22Rv1 (cell line): ENCODE data around the gene KMT2A.
A peak's percentile ranks its signal among the peaks of the same experiment; 100 is the strongest.
"Not testable (repeated sequence)": the region's sequence is repeated elsewhere in the genome, so short reads cannot be mapped to it uniquely, and the experiment has no call there.

ENCODE experiments used
- H3K27ac ChIP-seq: fragments of 450-650 bp; 2 replicates; pipeline ENCODE4 v1.5.1; 2017
- ZFX ChIP-seq: fragments of 450-650 bp; IDR thresholded peaks from 2 replicates; pipeline ENCODE4 v1.6.1; 2017; ENCODE audit warnings: antibody characterized with exemption, borderline replicate concordance
- TF ChIP-seq, protein P1 (sequence below): fragments of 450-650 bp; IDR thresholded peaks from 2 replicates; pipeline ENCODE4 v1.5.1; 2017; ENCODE audit warnings: mild to moderate bottlenecking

KMT2A gene

DNA sequence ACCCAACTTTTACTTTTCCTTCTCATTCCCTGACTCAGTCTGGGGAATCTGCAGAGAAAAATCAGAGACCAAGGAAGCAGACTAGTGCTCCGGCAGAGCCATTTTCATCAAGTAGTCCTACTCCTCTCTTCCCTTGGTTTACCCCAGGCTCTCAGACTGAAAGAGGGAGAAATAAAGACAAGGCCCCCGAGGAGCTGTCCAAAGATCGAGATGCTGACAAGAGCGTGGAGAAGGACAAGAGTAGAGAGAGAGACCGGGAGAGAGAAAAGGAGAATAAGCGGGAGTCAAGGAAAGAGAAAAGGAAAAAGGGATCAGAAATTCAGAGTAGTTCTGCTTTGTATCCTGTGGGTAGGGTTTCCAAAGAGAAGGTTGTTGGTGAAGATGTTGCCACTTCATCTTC is 37.2 kb downstream of the KMT2A start:
- no peak overlapping the region for H3K27ac ChIP-seq
- no peak for TF ChIP-seq ZFX
- TF ChIP-seq, protein P1, sequence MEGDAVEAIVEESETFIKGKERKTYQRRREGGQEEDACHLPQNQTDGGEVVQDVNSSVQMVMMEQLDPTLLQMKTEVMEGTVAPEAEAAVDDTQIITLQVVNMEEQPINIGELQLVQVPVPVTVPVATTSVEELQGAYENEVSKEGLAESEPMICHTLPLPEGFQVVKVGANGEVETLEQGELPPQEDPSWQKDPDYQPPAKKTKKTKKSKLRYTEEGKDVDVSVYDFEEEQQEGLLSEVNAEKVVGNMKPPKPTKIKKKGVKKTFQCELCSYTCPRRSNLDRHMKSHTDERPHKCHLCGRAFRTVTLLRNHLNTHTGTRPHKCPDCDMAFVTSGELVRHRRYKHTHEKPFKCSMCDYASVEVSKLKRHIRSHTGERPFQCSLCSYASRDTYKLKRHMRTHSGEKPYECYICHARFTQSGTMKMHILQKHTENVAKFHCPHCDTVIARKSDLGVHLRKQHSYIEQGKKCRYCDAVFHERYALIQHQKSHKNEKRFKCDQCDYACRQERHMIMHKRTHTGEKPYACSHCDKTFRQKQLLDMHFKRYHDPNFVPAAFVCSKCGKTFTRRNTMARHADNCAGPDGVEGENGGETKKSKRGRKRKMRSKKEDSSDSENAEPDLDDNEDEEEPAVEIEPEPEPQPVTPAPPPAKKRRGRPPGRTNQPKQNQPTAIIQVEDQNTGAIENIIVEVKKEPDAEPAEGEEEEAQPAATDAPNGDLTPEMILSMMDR = no peak

DNA sequence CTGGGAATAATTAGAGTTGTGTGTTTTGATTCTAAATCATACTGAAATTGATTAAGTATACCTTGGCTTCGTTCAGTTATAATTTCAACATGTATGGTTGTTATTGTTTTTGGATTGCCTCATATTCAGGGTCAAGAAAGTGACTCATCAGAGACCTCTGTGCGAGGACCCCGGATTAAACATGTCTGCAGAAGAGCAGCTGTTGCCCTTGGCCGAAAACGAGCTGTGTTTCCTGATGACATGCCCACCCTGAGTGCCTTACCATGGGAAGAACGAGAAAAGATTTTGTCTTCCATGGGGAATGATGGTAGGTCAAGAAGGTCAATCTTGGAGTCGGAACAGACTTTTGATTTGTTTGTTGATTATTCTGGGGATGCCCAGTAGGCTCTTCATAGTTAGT is 40.4 kb downstream of the KMT2A start:
- TF ChIP-seq, protein P1 = no peak
- TF ChIP-seq ZFX = no peak
- H3K27ac ChIP-seq = no peak overlapping the region

DNA sequence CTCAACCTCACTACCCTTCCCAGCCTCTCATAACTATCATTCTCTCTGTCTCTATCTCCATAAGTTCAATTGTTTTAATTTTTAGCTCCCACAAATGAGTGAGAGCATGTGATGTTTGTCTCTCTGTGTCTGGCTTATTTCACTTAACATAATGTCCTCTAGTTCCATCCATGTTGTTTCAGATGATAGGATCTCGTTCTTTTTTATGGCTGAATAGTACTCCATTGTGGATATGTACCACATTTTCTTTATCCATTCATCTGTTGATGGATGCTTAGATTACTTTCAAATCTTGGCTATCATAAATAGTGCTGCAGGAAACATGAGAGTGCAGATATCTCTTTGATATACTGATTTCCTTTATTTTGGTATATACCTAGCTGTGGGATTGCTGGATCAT is 44.9 kb downstream of the KMT2A start:
- not testable (repeated sequence) for H3K27ac ChIP-seq

DNA sequence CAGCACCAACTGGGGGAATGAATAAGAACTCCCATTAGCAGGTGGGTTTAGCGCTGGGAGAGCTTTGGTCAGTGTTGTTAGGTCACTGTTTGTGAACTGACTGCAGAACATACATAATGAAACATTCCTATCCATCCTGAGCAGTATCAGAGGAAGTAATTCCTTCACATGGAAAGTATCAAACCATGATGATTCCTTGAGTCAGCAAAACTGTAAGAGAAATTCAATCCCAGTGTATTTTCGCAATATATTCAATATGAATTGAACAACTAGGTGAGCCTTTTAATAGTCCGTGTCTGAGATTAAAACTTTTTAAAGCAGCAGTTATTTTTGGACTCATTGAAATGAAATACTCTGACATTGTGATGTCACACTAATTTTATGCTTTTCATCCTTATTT is 48.1 kb downstream of the KMT2A start:
- H3K27ac ChIP-seq = no peak overlapping the region
- TF ChIP-seq ZFX = no peak
- TF ChIP-seq, protein P1 = no peak

DNA sequence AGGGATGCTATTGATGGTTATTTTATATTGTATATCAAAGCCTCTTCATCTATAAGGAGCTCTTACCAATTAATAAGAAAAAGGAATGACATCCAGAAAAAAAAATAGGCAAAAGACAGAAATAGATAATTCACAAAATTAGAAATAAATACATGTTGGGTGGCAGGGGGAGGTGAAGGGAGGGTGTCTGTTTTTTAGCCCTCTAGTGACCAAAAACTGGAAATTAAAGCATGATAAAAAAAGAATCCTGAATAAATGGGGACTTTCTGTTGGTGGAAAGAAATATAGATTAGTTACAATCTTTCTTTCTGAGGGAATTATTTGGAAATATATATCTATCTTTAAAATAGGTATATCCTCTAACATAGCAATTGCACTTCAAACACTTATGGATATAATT is 49.0 kb downstream of the KMT2A start:
- TF ChIP-seq ZFX = no peak
- TF ChIP-seq, protein P1 = no peak
- no peak overlapping the region for H3K27ac ChIP-seq

DNA sequence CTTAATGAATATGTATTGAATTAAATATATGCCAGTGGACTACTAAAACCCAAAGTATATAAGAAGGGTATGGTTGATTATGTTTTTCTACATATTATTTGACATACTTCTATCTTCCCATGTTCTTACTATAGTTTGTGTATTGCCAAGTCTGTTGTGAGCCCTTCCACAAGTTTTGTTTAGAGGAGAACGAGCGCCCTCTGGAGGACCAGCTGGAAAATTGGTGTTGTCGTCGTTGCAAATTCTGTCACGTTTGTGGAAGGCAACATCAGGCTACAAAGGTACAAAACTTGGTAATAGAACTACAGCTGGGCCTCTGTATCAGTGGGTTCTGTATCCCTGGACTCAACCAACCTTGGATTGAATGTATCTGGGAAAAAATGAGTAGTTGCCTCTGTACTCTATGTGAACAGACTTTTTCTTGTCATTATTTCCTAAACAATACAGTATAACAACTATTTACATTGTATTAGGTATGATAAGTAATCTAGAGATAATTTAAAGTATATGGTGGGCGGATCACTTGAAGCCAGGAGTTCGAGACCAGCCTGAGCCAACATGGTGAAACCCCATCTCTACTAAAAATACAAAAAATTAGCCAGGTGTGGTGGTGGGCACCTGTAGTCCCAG is 52.3 kb downstream of the KMT2A start:
- H3K27ac ChIP-seq = no peak overlapping the region
- TF ChIP-seq, protein P1 = peak; percentile 89
- no peak for TF ChIP-seq ZFX

DNA sequence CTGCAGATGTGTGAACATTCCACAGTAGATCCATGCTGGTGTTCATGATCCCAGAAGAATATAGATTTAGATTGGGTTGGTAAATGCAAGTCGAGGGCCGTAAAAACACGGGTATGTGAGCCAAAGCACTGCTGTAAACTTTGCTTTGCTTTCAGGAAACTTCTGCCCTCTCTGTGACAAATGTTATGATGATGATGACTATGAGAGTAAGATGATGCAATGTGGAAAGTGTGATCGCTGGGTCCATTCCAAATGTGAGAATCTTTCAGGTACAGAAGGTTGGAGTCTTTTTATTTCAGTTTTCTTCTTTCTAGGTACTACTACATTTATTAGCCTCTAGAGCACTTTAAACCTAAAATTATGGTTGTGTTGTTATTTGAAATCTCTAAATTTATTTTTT is 54.7 kb downstream of the KMT2A start:
- TF ChIP-seq, protein P1 = no peak
- no peak overlapping the region for H3K27ac ChIP-seq

DNA sequence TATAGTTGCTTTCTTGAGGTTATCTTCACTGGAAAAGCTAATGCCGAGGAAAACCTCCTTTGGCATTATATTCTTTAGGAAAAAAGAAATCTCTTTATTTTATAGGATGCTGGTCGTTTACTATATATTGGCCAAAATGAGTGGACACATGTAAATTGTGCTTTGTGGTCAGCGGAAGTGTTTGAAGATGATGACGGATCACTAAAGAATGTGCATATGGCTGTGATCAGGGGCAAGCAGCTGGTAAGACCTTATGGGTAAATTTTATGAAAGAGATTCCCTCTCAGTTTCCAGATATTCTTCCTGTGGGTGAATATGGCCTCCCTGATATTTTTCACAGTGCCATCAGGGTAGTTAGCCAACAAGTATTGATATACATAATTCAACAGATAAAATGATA is 61.5 kb downstream of the KMT2A start:
- no peak overlapping the region for H3K27ac ChIP-seq
- TF ChIP-seq, protein P1 = no peak
- no peak for TF ChIP-seq ZFX
